IPS DF 4.7 (cell line): ENCODE data around the gene FARS2.
A peak's percentile ranks its signal among the peaks of the same experiment; 100 is the strongest.

ENCODE experiments used
- DNase-seq: peaks from one replicate; pipeline ENCODE4 v3.0.0-alpha.2; 2013; ENCODE audit warnings: low spot score; ENCODE audit errors: extremely low read depth

The FARS2 gene

DNA sequence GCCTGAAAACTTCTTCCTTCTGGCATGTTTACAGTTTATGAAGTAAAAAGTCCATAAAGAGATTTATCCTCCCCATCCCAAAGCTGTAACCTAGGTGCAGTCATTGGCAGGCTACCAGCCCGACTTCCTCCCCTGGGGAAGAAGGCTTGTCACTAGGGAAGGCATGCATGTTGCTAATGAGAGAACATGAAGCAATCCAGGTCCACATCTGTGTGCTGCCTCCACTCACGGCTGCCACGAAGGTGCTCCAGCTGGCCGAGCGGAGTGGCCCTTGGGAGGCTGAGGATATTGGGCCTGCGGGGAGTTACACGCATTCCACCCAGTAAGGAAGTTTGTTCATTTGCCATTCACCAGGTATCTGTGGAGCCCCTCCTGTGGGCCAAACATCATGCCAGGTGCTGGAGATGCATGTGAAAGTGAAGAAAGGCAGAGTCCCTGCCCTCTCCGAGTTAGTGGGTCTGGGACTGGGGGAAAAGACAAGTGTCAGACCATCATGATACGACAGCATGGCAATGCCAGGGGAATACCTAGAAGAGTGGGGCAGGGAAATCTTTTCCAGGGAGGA, 488.4 kb downstream of the FARS2 start:
- DNase-seq, result no peak

GRCh38 chr6:5751525-5752390, 490.4 kb downstream of the FARS2 start:
- DNase-seq, result no peak

- DNase-seq, result peak; percentile 53
Measured at GRCh38 chr6:5752391-5752680, 491.0 kb downstream of the FARS2 start.

GRCh38 chr6:5753209-5753608, 491.9 kb downstream of the FARS2 start:
- DNase-seq, result no peak

GRCh38 chr6:5754904-5755303, 493.6 kb downstream of the FARS2 start:
- no peak for DNase-seq

GRCh38 chr6:5759571-5759970, 498.3 kb downstream of the FARS2 start:
- DNase-seq, result no peak

- no peak for DNase-seq
Measured at GRCh38 chr6:5761370-5761769, 500.1 kb downstream of the FARS2 start.

DNA sequence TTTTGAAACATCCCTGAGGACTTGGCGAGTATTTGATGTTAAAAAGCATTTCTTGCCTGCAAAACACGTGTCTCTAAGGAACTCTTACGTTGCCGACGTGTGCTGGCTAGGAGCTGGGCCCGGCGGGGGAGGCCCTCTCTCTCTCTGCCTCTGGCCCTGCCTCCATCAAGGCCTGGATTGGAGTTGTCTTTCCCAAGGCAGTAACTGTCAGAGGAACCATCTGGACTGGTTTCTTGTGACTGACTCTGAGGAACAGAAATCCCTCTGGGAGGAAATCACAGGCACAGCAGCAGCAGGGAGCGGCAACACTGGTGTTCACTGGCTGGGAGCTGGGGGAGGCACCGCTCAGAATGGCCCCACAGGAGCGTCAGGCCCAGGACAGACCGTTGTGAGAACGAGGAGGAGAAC, 501.3 kb downstream of the FARS2 start:
- DNase-seq, result no peak

DNA sequence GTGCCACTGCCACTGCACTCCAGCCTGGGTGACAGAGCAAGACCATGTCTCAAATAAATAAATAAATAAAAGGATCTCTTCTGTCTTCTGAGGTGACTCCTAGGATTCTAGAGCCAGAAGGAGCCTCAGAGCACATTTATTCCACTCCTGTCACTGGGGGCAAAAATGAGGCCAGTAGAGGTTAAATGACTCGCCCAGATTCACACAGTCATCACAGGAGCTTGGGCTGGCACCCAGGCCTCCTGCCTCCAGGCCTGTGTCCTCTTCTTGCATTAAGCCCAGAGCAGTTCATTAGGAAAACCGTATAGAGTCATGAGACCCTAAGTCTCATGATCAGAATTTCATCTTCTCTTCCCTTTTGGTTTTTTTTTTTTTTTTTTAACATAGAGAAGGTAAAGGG, 502.1 kb downstream of the FARS2 start:
- DNase-seq, result no peak

GRCh38 chr6:5763871-5764270, 502.6 kb downstream of the FARS2 start:
- no peak for DNase-seq

DNA sequence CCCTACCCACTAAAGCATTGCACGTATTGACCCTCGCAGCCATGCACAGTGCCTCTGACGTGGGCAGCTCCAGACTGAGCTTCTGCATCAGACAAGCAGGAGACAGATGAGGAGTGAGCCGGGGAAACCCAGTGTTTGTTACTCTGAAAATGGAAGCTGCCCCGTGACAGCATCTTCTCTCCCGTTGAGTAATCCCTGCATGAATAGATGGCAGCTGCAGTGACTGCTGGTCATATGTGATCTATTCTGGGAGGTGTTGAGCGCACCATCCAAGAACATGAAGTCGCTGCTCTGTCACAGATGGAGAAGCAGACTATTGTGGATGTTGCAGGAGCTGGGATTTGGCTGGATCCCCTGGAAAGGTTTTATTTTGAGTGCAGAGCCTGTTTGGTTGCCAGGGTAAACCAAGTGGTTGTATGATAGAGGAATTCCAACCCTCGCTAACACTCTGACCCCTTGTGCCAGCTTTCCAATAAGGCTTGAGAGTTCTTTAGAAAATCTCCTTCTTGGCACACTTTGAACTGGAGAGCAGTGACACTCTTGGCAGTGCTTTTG, 503.2 kb downstream of the FARS2 start:
- no peak for DNase-seq

GRCh38 chr6:5765141-5765760, 503.9 kb downstream of the FARS2 start:
- no peak for DNase-seq

DNA sequence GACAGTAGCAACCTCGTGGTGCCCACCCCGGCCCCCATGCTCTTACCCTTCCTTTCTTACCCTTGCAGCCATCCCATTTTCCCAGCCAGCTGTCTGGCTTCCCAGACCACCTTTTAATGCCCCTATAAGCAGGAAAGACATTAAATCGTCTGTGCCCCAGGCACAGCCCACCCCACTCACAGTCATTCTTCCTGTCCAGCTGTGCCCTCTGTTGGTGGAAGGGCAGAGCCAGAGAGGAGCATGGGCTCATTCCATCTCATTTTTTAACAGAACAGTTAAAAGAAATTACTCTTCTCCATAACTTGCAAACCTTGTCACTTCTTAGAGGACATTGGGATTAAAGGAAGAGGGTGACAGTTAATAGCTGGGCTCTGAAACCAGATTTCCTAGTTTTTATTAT, 504.9 kb downstream of the FARS2 start:
- DNase-seq, result no peak

DNA sequence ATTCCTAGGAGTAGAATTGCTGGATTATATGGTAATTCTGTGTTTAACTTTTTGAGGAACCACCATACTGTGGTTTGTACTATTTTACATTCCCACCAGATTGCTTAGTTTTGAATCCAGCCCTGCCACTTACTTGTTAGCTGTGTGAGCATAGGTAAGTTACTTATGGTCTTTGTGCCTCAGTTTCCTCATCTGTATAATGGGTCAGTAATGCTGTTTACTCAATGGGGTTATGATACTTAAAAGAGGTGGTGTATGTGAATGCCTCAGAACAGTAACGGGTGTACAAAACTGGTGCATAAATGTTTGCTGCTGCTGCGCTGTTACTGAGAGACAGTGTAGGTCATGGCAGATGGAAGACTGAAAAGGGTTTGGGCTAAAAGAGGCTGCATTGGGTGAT, 506.2 kb downstream of the FARS2 start:
- DNase-seq, result no peak

GRCh38 chr6:5771211-5771610, 509.9 kb downstream of the FARS2 start:
- no peak for DNase-seq

- no peak for DNase-seq
Measured at GRCh38 chr6:5771759-5772390, 510.6 kb downstream of the FARS2 start.

DNA sequence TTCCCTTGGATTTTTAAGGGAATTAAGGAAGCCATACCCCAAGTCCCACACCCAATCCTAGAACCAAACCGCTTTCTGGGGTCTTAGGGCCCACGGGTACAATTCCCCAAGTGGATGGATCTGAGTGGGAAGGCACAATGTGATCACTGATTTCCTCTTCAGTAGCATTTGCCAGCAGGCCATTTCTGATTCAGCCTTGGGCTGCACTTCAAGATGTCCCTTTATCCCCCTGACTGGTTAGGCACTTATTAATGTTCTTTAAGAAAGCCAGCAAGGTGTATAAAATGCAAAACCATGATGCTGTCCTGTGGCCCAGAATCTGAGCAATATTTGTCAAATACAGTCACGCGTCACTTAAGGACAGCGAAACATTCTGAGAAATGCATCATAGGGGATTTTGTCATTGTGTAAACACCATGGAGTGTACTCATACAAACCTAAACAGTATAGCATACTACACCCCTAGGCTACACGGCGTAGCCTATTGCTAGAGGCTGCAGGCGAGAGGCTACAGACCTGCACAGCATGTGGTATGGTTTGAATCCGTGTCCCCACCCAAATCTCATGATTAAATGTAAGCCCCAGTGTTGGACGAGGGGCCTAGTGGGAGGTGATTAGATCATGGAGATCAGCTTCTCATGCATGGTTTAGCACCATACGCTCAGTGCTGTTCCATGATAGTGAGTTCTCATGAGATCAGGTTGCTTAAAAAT, 511.3 kb downstream of the FARS2 start:
- no peak for DNase-seq

GRCh38 chr6:5776104-5776503, 514.8 kb downstream of the FARS2 start:
- DNase-seq, result no peak

GRCh38 chr6:5776706-5777390, 515.5 kb downstream of the FARS2 start:
- no peak for DNase-seq

- DNase-seq, result no peak
Measured at GRCh38 chr6:5778317-5778857, 517.1 kb downstream of the FARS2 start.

GRCh38 chr6:5778906-5779305, 517.6 kb downstream of the FARS2 start:
- no peak for DNase-seq
